Muscle layer of duodenum (tissue), 2 donors: Measurements from ENCODE around the gene FHIP1B.
"Not testable (repeated sequence)": the region's sequence is repeated elsewhere in the genome, so short reads cannot be mapped to it uniquely, and the experiment has no call there.

Experiments used
- H3K27ac ChIP-seq: one replicate; pipeline ENCODE4 v1.7.0; 2013; ENCODE audit warnings: mild to moderate bottlenecking, low read length
- H3K27me3 ChIP-seq: one replicate; pipeline ENCODE4 v1.7.0; 2013; ENCODE audit warnings: low read depth, mild to moderate bottlenecking, control low read depth, low read length
- H3K36me3 ChIP-seq, 2 donors: one replicate each; pipeline ENCODE4 v1.7.0; 2013; ENCODE audit warnings: low read length in 2 of 2, control low read depth in 1 of 2, mild to moderate bottlenecking in 1 of 2; ENCODE audit not compliant: insufficient read depth in 2 of 2, control insufficient read depth in 1 of 2
- H3K4me1 ChIP-seq, 2 donors: one replicate each; pipeline ENCODE4 v1.7.0; 2013; ENCODE audit warnings: low read length in 2 of 2, mild to moderate bottlenecking in 2 of 2, control low read depth in 1 of 2, moderate library complexity in 1 of 2; ENCODE audit not compliant: insufficient read depth in 2 of 2, control insufficient read depth in 1 of 2
- H3K4me3 ChIP-seq, 2 donors: one replicate each; pipeline ENCODE4 v1.7.0; 2013; ENCODE audit warnings: low read length in 2 of 2, low read depth in 1 of 2, mild to moderate bottlenecking in 1 of 2
- H3K9me3 ChIP-seq, 2 donors: one replicate each; pipeline ENCODE4 v1.7.0; 2013; ENCODE audit warnings: low read length in 2 of 2, control low read depth in 1 of 2, mild to moderate bottlenecking in 1 of 2; ENCODE audit not compliant: control insufficient read depth in 1 of 2
- donor health status: healthy.

The FHIP1B gene

GRCh38 chr11:6234387-6235107 lies at the start of gene FHIP1B:
FHIP1B (minus strand) TSS chr11:6234636; CDS start chr11:6224516, 10,120 bp downstream.
- Histone ChIP-seq H3K27me3 (no peaks in the 10 kb centered on the region), H3K9me3 (no peaks in the 10 kb centered on the region), H3K4me3 (peak within 1 kb of the TSS; percentile 81 to 93), H3K36me3 (no peaks in the 10 kb centered on the region), H3K4me1 (peaks cover 10 to 12% of the 10 kb centered on the region in 2 donors), H3K27ac (peak within 1 kb of the TSS; percentile 96)

DNA sequence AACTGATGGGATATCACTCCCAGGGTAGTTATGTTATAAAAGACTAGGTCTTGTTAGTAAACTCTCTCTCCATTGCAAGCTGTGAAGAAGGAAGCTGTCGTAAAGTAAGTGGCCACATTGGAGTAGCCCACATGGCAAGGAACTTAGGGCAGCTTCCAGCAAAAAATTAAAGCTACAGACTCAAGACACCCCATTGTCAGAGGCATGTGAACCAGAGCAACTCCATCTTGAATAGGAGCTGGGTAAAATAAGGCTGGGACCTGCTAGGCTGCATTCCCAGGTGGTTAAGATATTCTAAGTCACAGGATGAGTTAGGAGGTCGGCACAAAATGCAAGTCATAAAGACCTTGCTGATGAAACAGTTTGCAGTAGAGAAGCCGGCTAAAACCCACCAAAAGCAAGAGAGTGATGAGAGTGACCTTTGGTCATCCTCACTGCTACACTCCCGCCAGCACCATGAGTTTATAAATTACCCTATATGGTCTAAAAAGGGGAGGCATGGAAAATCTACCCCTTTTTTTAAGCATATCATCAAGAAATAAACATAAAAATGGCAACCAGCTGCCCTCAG lies 49.1 kb upstream of the FHIP1B start:
- Histone ChIP-seq H3K4me3 (no peak overlapping the region), H3K36me3 (no peaks in the 10 kb centered on the region), H3K4me1 (no peaks in the 10 kb centered on the region), H3K27me3 (no peaks in the 10 kb centered on the region), H3K9me3 (no peaks in the 10 kb centered on the region), H3K27ac (no peak overlapping the region)

DNA sequence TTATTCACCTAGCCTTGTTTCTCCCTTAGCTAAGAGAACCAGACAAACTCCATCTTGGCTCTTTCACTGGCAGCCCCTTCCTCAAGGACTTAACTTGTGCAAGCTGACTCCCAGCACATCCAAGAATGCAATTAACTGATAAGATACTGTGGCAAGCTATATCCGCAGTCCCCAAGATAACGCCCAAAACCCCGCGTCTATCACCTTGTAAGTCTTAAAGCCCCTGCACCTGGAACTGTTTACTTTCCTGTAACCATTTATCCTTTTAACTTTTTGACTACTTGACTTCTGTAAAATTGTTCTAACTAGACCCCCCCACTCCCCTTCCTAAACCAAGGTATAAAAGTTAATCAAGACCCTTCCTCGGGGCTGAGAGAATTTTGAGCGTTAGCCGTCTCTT lies 46.4 kb upstream of the FHIP1B start:
- H3K27ac ChIP-seq, H3K4me3 ChIP-seq, H3K27me3 ChIP-seq, H3K36me3 ChIP-seq, H3K4me1 ChIP-seq, H3K9me3 ChIP-seq: not testable (repeated sequence)

- H3K4me1 ChIP-seq, result peaks cover 0 to 4% of the 10 kb centered on the region in 2 donors
- H3K9me3 ChIP-seq, result peaks cover 0 to 2% of the 10 kb centered on the region in 2 donors
- no peak overlapping the region for H3K27ac ChIP-seq
- no peak overlapping the region for H3K4me3 ChIP-seq
- H3K27me3 ChIP-seq, result peaks cover 4% of the 10 kb centered on the region
- H3K36me3 ChIP-seq, result no peaks in the 10 kb centered on the region
These were observed 38.8 kb upstream of the FHIP1B start for GRCh38 chr11:6273188-6273587.

- Histone ChIP-seq H3K9me3 (peaks cover 0 to 1% of the 10 kb centered on the region in 2 donors), H3K36me3 (no peaks in the 10 kb centered on the region), H3K27me3 (peaks cover 4% of the 10 kb centered on the region), H3K27ac (no peak overlapping the region), H3K4me1 (peaks cover 0 to 4% of the 10 kb centered on the region in 2 donors), H3K4me3 (no peak overlapping the region)
These were observed 37.2 kb upstream of the FHIP1B start for GRCh38 chr11:6271598-6271997.

DNA sequence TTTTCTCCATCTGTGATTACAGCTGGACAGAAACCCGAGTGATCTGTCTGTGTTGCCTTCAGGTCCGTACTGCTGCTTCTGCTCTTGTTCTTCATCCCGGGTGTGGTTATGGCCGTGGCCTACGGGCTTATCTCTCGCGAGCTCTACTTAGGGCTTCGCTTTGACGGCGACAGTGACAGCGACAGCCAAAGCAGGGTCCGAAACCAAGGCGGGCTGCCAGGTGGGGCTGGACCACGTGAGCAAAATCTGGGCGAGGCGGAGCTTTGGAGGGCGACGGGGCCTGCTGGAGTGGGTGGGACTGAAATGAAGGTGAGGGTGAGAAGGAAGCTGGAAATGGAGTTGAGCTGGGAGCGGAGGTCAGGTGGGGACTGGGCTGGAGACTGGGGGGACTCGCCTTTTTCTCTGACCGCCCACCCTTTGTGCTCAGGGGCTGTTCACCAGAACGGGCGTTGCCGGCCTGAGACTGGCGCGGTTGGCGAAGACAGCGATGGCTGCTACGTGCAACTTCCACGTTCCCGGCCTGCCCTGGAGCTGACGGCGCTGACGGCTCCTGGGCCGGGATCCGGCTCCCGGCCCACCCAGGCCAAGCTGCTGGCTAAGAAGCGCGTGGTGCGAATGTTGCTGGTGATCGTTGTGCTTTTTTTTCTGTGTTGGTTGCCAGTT lies 36.3 kb upstream of the FHIP1B start:
- Histone ChIP-seq H3K36me3 (no peaks in the 10 kb centered on the region), H3K4me3 (no peak overlapping the region), H3K27me3 (peaks cover 4% of the 10 kb centered on the region), H3K9me3 (no peaks in the 10 kb centered on the region), H3K4me1 (peaks cover 0 to 4% of the 10 kb centered on the region in 2 donors), H3K27ac (no peak overlapping the region)

DNA sequence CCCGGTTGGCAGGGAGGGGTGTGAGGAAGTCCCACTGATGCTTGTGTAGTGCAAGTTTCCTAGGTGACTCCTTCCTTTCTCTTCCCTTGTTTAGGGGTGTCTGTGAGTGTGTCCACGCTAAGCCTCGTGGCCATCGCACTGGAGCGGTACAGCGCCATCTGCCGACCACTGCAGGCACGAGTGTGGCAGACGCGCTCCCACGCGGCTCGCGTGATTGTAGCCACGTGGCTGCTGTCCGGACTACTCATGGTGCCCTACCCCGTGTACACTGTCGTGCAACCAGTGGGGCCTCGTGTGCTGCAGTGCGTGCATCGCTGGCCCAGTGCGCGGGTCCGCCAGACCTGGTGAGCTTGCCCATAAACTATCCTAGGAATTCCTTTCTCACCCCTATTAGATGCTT lies 35.6 kb upstream of the FHIP1B start:
- Histone ChIP-seq H3K36me3 (no peaks in the 10 kb centered on the region), H3K27me3 (peaks cover 4% of the 10 kb centered on the region), H3K4me1 (peaks cover 0 to 4% of the 10 kb centered on the region in 2 donors), H3K9me3 (no peaks in the 10 kb centered on the region), H3K4me3 (no peak overlapping the region), H3K27ac (no peak overlapping the region)

GRCh38 chr11:6268820-6269219 lies 34.4 kb upstream of the FHIP1B start:
- no peak overlapping the region for H3K4me3 ChIP-seq
- H3K27me3 ChIP-seq, result peaks cover 4% of the 10 kb centered on the region
- no peaks in the 10 kb centered on the region for H3K36me3 ChIP-seq
- peaks cover 0 to 4% of the 10 kb centered on the region in 2 donors for H3K4me1 ChIP-seq
- H3K27ac ChIP-seq, result no peak overlapping the region
- no peaks in the 10 kb centered on the region for H3K9me3 ChIP-seq

DNA sequence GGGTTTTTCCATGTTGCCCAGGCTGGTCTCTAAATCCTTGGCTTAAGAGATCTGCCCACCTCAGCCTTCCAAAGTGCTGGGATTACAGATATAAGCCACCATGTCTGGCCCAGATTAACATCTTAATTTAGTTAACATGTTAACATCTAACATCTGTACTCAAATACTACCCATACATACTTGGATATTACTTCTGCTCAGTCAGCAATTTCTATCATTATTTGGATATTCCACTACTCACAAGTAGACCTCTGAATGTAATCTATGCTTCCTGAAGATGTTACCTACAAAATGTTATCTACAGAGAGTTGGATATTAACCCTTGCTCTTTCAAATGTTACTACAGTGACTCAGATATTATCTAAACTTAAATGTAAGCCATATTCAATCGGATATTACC lies 29.2 kb upstream of the FHIP1B start:
- H3K9me3 ChIP-seq, result no peaks in the 10 kb centered on the region
- H3K4me3 ChIP-seq, result no peak overlapping the region
- no peaks in the 10 kb centered on the region for H3K36me3 ChIP-seq
- peaks cover 21% of the 10 kb centered on the region for H3K27me3 ChIP-seq
- H3K27ac ChIP-seq, result no peak overlapping the region
- H3K4me1 ChIP-seq, result peaks cover 0 to 9% of the 10 kb centered on the region in 2 donors

DNA sequence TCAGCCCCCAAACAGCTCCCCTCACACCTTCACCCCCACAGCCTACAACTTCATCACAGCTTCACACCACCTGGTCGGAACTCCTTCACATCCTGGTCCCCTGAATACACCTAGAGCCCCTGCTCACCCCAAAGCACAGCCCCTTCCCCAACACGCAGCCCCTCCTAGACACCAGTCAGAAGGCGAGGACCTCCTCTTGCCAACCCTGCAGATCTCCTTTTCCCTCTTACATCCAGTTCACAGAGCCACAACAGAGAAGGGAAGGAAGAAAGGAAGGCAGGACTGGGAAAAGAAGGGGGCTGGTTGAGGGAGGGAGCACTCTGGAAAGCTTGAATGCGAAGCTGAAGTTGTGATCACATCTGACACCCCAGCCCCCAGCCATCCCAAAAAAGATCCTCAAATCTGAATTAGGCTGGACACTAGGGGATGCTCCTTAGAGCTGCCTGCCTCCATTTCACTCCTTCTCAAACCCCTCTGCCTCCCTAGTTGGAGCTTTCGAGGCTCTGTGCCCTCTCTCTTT lies 25.8 kb upstream of the FHIP1B start:
- no peak overlapping the region for H3K27ac ChIP-seq
- no peak overlapping the region for H3K4me3 ChIP-seq
- H3K36me3 ChIP-seq, result no peaks in the 10 kb centered on the region
- peaks cover 0 to 12% of the 10 kb centered on the region in 2 donors for H3K4me1 ChIP-seq
- peaks cover 36% of the 10 kb centered on the region for H3K27me3 ChIP-seq
- no peaks in the 10 kb centered on the region for H3K9me3 ChIP-seq

DNA sequence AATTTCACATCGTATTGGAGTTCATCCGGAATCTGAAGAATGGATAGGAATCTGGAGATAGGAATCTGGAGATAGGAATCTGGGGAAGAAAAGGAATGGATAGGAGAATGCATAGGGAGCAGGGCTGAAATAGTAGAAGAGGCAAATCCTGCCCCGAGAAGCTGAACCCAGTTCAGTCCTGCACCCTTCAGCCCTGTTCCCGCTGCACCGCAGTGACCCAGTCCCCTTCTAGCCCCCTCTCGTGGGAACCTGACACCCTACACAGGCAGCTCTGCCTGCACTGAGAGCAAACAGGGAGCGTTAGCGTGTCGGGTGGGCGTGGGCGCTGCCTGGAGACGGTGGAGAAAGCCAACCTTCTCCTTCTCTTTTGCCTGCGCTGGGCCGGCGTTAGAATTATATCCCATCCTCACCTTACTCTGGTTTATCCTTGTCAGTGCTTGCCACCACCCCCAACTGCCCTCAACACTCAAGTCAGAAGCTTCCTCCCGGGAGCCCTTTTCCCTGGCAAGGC lies 24.2 kb upstream of the FHIP1B start:
- H3K27me3 ChIP-seq, result peaks cover 36% of the 10 kb centered on the region
- no peaks in the 10 kb centered on the region for H3K36me3 ChIP-seq
- H3K27ac ChIP-seq, result no peak overlapping the region
- H3K4me1 ChIP-seq, result peaks cover 0 to 12% of the 10 kb centered on the region in 2 donors
- no peaks in the 10 kb centered on the region for H3K9me3 ChIP-seq
- peak overlapping the region; percentile 45 to 64 for H3K4me3 ChIP-seq
